Spleen (tissue), 11 donors: Measurements from ENCODE around the gene WASL. TPM values are rescaled to one million over a fixed set of nuclear protein-coding genes. Genes with fewer than 3 reads are reported as not detected.
A peak's percentile ranks its signal among the peaks of the same experiment; 100 is the strongest.
"Not testable (repeated sequence)": the region's sequence is repeated elsewhere in the genome, so short reads cannot be mapped to it uniquely, and the experiment has no call there.

Experiments
- DNase-seq: peaks from one replicate; pipeline ENCODE4 v3.0.0-alpha.2; 2020
- H3K27ac ChIP-seq, 8 donors: fragments of 200-600 bp; sonication (generic) in 7 of 8; 1 replicate in 4 of 8; 2 replicates in 4 of 8; pipeline versions ENCODE4 v1.5.0 to v1.8.0; 2016 to 2021; ENCODE audit warnings: inconsistent platforms in 4 of 8, mild to moderate bottlenecking in 4 of 8, moderate library complexity in 1 of 8
- H3K27me3 ChIP-seq, 7 donors: fragments of 200-600 bp; sonication (generic) in 6 of 7; replicated peaks in 1 of 7; 1 replicate in 4 of 7; 2 replicates in 3 of 7; pipeline versions ENCODE4 v1.5.0 to v1.8.0; 2016 to 2021; ENCODE audit warnings: inconsistent platforms in 3 of 7, mild to moderate bottlenecking in 1 of 7
- H3K36me3 ChIP-seq, 6 donors: fragments of 200-600 bp; sonication (generic) in 5 of 6; 1 replicate in 4 of 6; 2 replicates in 2 of 6; pipeline versions ENCODE4 v1.5.0 to v1.8.0; 2016 to 2021; ENCODE audit warnings: inconsistent platforms in 2 of 6
- H3K4me1 ChIP-seq, 6 donors: fragments of 200-600 bp; sonication (generic) in 5 of 6; 1 replicate in 3 of 6; 2 replicates in 3 of 6; pipeline versions ENCODE4 v1.5.0 to v1.8.0; 2016 to 2021; ENCODE audit warnings: inconsistent platforms in 3 of 6
- H3K4me3 ChIP-seq, 8 donors: fragments of 200-600 bp; sonication (generic) in 7 of 8; 1 replicate in 4 of 8; 2 replicates in 4 of 8; pipeline versions ENCODE4 v1.5.0 to v1.8.0; 2016 to 2021; ENCODE audit warnings: inconsistent platforms in 4 of 8, mild to moderate bottlenecking in 4 of 8, moderate library complexity in 2 of 8
- H3K9me3 ChIP-seq, 8 donors: fragments of 200-600 bp; sonication (generic) in 7 of 8; 1 replicate in 4 of 8; 2 replicates in 4 of 8; pipeline versions ENCODE4 v1.5.0 to v1.8.0; 2016 to 2021; ENCODE audit warnings: inconsistent platforms in 4 of 8
- CTCF ChIP-seq, 11 experiments: fragments of 200-600 bp in 7 of 11; fragments of 450-650 bp in 4 of 11; sonication (generic) in 4 of 11; IDR thresholded peaks in 8 of 11; conservative IDR thresholded peaks in 3 of 11; 1 replicate in 7 of 11; 2 replicates in 4 of 11; pipeline versions ENCODE4 v1.4.0 to v1.8.0; 2016 to 2021; ENCODE audit warnings: antibody characterized with exemption in 11 of 11, inconsistent platforms in 4 of 11, mild to moderate bottlenecking in 1 of 11
- POLR2A ChIP-seq, 3 donors: fragments of 450-650 bp; IDR thresholded peaks; one replicate each; pipeline ENCODE4 v1.5.1; 2017; ENCODE audit warnings: antibody characterized with exemption in 3 of 3, mild to moderate bottlenecking in 1 of 3
- POLR2AphosphoS5 ChIP-seq, 3 donors: sonication (generic); formaldehyde crosslinking; IDR thresholded peaks; one replicate each; pipeline ENCODE4 v1.5.1; 2017; ENCODE audit warnings: antibody characterized with exemption in 3 of 3
- WGBS, 5 donors: extraction: QIAGEN DNeasy Blood & Tissue Kit in 3 of 5; methylation state at CpG; one replicate each; pipeline versions ENCODE4 v1.1.5 to v1.1.7; 2013 to 2018; 5-methylcytosine and 5-hydroxymethylcytosine counted together
- intact Hi-C: fragments of 100-400 bp; cut with DNase I; formaldehyde crosslinking; loops from one replicate; pipeline ENCODE4 v1.15.0; 2023; ENCODE audit warnings: low total_unique reads
- polyA plus RNA-seq, 3 donors: library from polyadenylated mRNA; stranded (reverse); fragments of 200-250 nt; gene quantifications; one replicate each; pipeline ENCODE4 v1.2.1, GENCODE V29; 2013
- small RNA-seq, 4 donors: library from RNA; depleted of rRNA; stranded (forward); fragments of <200 nt; gene quantifications; one replicate each; pipeline ENCODE3, GENCODE V24; 2016
- total RNA-seq, 7 donors: library from RNA; depleted of rRNA in 3 of 7; stranded (reverse); fragments of >200 nt in 3 of 7; fragmentation: NEBNext Ultra II Directional in 4 of 7; extraction: Animal tissue kit (Norgen Biotek cat#: 25700) in 4 of 7; gene quantifications; one replicate each; pipeline versions ENCODE4 v1.1.0 to v1.2.1, GENCODE V29; 2016 to 2021
- donor health status: healthy with polysubstance abuse.
- donor health status: DM: no; HTN: no; CAD: no; lungs with moderate emphysema.
- donor health status: DM: no; HTN: no; CAD: no.
- donor health status: Bipolar disorder and iron deficiency.
- donor health status: healthy.
- donor health status: DM: no; HTN: no; CAD: no.
- donor health status: DM: yes; HTN: yes; CAD: no.

Gene WASL
- total and polyA plus RNA-seq, 10 donors = 5.3 to 31.0 (median 26.3) TPM

- intact Hi-C loops = no loop called here
- Histone ChIP-seq H3K27me3 (no peaks in the 10 kb centered on the region), H3K36me3 (no peaks in the 10 kb centered on the region), H3K27ac (no peak overlapping the region), H3K4me1 (no peaks in the 10 kb centered on the region), H3K4me3 (no peak overlapping the region), H3K9me3 (no peaks in the 10 kb centered on the region)
- WGBS, 5 donors = 57 to 66% (median 61%) methylated on average over 4 of the region's 4 CpGs
- DNase-seq = no peak
- TF ChIP-seq CTCF (IDR thresholded peaks at IDR 0.05 in 8 of 11, conservative IDR thresholded peaks at IDR 0.05 in 3 of 11) (peak in 8 of 11 experiments; percentile 24 to 55 (median 36)), POLR2AphosphoS5 (IDR thresholded peaks at IDR 0.05) (no peak), POLR2A (IDR thresholded peaks at IDR 0.05) (no peak)
Measured at GRCh38 chr7:123635551-123636359, 113.0 kb downstream of the WASL start.

GRCh38 chr7:123634011-123634573 lies 114.7 kb downstream of the WASL start:
- H3K27me3 ChIP-seq, H3K4me1 ChIP-seq, H3K4me3 ChIP-seq, H3K27ac ChIP-seq, intact Hi-C loops, H3K36me3 ChIP-seq, H3K9me3 ChIP-seq, DNase-seq: not testable (repeated sequence)
- WGBS, 5 donors = 83 to 89% (median 88%) methylated on average over 2 of the region's 2 CpGs

GRCh38 chr7:123633553-123633952 lies 115.2 kb downstream of the WASL start:
- intact Hi-C loops = no loop called here
- Histone ChIP-seq H3K27me3 (no peaks in the 10 kb centered on the region), H3K27ac (no peak overlapping the region), H3K4me3 (no peak overlapping the region), H3K36me3 (no peaks in the 10 kb centered on the region), H3K4me1 (no peaks in the 10 kb centered on the region), H3K9me3 (no peaks in the 10 kb centered on the region)
- TF ChIP-seq POLR2AphosphoS5 (IDR thresholded peaks at IDR 0.05) (no peak), POLR2A (IDR thresholded peaks at IDR 0.05) (no peak), CTCF (IDR thresholded peaks at IDR 0.05 in 8 of 11, conservative IDR thresholded peaks at IDR 0.05 in 3 of 11) (no peak)
- DNase-seq = no peak
- WGBS, 5 donors = 79 to 86% (median 82%) methylated on average over 7 of the region's 7 CpGs

- intact Hi-C loops = no loop called here
- H3K36me3 ChIP-seq = no peaks in the 10 kb centered on the region
- no peaks in the 10 kb centered on the region for H3K9me3 ChIP-seq
- no peak for TF ChIP-seq POLR2AphosphoS5 (IDR thresholded peaks at IDR 0.05)
- no peak for TF ChIP-seq CTCF (IDR thresholded peaks at IDR 0.05 in 8 of 11, conservative IDR thresholded peaks at IDR 0.05 in 3 of 11)
- no peak for TF ChIP-seq POLR2A (IDR thresholded peaks at IDR 0.05)
- no peak overlapping the region for H3K4me3 ChIP-seq
- no peaks in the 10 kb centered on the region for H3K4me1 ChIP-seq
- WGBS, 5 donors = 63 to 83% (median 80%) methylated on average over 2 of the region's 2 CpGs
- H3K27me3 ChIP-seq = no peaks in the 10 kb centered on the region
- H3K27ac ChIP-seq = no peak overlapping the region
- DNase-seq = no peak
Measured at GRCh38 chr7:123632808-123633207, 116.0 kb downstream of the WASL start.

Small RNAs within 50 kb of the gene (small RNA-seq; reads per million reads assigned to genes)
- 0 reads per million in 4 donors for gene RNU6-11P

Other genes starting within 250 kb of the WASL start
- gene IQUB, start 214.4 kb downstream of the WASL start, total RNA-seq = 1 to 10 TPM in 1 of 7 donors, under 1 TPM in 6; 0.16 to 1.0 (median 0.43) TPM
- gene IQUB, start 214.4 kb downstream of the WASL start, polyA plus RNA-seq = under 1 TPM; 0.05 to 0.07 (median 0.06) TPM
- gene NDUFA5, start 191.2 kb downstream of the WASL start, total RNA-seq = 10 to 100 TPM; 40.6 to 60.5 (median 48.8) TPM
- gene NDUFA5, start 191.2 kb downstream of the WASL start, polyA plus RNA-seq = 10 to 100 TPM; 67.4 to 85.2 (median 76.0) TPM
- gene ASB15, start 147.2 kb downstream of the WASL start, total RNA-seq = not detected
- under 1 TPM in 1 of 3 donors, not detected in 2; 0.03 TPM for gene ASB15, start 147.2 kb downstream of the WASL start, polyA plus RNA-seq
- not detected for gene LMOD2, start 93.1 kb downstream of the WASL start, total RNA-seq
- under 1 TPM in 1 of 3 donors, not detected in 2; 0.03 TPM for gene LMOD2, start 93.1 kb downstream of the WASL start, polyA plus RNA-seq
- gene HYAL4, start 96.2 kb upstream of the WASL start, total RNA-seq = under 1 TPM in 1 of 7 donors, not detected in 6; 0.26 TPM
- not detected for gene HYAL4, start 96.2 kb upstream of the WASL start, polyA plus RNA-seq
- gene SPAM1, start 176.2 kb upstream of the WASL start, total RNA-seq = not detected
- gene SPAM1, start 176.2 kb upstream of the WASL start, polyA plus RNA-seq = not detected